ENCODE data around the gene DYRK1B.

- TF ChIP-seq CTCF (optimal IDR thresholded peaks at IDR 0.05 in 1 of 3, IDR thresholded peaks at IDR 0.05 in 1 of 3, conservative IDR thresholded peaks at IDR 0.05 in 1 of 3; ENCODE audit: extremely low read depth in 1 of 3, insufficient read depth in 2 of 3, low read length in 3 of 3) (no peak), EZH2 (IDR thresholded peaks at IDR 0.05; ENCODE audit: low read length) (no peak)
Observed at GRCh38 chr19:39867133-39867532, 33.2 kb upstream of the DYRK1B start.

All from keratinocyte (primary cell).